Stimulated activated CD4-positive, alpha-beta T cell treated with anti-CD3 and anti-CD28 coated beads, Interleukin-2, amount 100 ng/mL, for 24 hours (primary cell): ENCODE results near the gene FAM156A.
"Not testable (repeated sequence)": the region's sequence is repeated elsewhere in the genome, so short reads cannot be mapped to it uniquely, and the experiment has no call there.

Experiments
- DNase-seq, 2 donors: peaks; one replicate each; pipeline ENCODE4 v3.0.0-alpha.2; 2020

FAM156A gene

DNA sequence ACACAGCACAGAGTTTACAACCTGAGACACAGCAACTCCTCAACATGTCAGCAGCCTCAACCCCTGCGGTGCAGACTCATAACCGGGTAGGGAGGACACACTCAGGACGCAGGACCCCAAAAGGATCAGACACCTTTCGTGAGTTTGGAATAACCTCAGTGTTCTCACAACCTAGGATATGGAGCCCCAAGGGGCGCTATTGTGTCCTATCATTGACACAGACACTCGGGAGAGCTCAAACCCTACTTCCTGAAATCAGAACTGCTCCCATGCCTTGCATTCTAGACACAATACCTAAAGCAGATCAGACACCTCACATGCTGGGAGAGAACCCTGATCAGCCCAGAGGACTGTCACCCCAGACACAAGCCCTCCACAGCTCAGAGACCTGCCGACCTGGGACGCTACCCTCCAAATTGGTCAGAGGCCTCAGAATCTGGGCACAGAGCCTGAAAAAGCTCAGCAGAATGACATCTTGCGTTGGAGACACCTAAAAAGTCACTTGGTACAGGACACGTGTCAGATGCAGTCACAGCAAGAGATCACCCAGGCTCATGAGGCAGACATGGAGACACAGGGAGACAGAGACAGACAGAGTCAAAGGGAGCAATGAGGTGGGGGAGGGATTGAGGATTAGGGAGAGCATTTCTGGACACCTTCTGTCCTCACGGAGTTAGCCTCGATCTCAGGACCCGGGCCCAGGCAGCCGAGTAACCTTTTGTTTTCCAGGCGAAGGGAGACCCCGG lies 8.8 kb upstream of the FAM156A start:
- DNase-seq: not testable (repeated sequence)

DNA sequence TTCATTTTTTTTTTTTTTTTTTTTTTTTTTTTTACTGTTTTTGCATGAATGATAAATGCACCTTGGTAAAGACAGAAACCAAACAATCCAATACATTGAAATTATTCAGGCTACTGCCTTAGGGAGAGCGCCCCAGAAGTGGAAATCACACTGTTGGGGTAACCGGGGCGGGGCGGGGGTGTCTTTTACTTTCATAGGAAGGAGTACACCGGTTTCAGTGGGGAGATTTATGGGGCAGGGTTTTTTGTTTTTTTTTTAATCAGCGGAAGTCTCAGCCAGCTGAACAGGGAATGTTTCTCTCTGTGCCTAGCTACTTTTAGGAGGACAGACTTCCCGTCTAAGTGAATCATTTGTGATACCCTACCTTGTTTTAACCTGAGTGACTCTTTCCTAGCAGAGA lies 643 bp upstream of the FAM156A start:
- not testable (repeated sequence) for DNase-seq

DNA sequence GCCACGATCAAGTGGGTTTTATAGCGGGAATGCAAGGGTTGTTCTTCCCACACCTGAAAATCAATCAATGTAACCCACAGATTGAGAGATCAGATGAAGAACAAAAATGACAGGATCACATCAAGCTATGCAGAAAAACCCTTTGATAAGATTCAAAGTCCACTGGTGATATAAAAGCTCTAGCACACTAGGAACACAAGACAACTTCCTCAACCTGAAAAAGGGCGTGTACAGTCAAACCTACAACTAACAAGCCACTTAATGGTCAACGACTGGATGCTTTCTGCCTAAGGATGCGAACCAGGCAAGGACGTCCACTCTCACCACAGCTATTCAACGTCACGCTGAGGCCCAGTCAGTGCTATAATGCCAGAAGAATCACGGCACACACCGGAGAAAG lies 8.4 kb downstream of the FAM156A start:
- not testable (repeated sequence) for DNase-seq

DNA sequence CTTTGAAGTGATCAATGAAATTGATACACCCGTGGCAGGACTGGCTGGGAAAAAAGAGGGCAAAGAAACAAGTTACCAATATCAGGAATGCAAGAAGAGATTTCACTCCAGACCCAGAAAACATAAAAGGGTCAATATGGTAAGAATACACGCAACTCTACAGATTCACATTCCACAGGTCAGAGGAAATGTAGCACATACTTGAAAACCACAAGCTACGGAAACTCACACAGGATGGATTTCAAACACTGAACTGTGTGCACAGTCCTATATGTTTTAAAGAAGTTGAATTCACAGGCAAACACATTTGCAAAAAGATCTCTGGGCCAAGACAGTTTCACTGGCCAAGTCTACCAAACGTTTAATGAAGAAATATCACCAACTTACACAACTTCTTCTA lies 9.0 kb downstream of the FAM156A start:
- DNase-seq: not testable (repeated sequence)

DNA sequence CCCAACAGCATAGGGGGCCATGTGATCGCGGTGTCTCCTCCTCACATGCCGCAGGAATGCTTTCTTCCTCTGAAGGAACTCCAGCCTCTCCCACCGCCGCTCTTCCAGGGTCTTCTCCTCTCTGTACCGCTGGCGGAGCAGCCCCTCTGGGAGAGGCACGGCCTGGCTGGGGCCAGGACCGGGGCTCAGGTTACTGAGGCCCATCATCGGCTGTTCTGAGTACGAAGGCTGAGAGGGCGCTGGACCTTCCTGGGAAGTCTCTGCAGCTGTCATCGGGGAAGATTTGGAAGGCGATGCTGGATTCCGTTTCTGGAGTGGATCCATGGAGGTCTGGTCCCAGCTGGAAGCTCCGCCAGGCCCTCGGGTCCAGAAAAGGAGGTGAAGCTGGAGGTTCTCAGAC lies 10.1 kb downstream of the FAM156A start:
- not testable (repeated sequence) for DNase-seq

DNA sequence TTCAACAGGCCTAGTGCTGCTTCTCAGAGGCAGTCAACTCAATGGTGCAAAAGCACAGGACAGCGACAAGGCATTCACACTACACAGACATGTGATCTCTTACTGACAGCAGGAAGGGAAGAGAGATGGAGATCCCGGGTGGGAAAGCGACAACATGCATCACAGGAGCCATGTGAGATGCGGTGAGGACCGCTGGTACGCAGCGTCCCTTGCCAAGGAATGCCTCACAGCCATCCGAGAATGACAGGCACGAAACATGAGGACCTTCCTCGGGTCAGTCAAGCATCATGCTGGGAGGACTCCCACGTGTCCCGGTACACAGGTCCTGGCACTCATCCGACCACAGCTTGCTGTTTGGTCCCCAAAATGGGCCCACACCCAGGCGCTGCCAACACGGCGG lies 10.8 kb downstream of the FAM156A start:
- not testable (repeated sequence) for DNase-seq

DNA sequence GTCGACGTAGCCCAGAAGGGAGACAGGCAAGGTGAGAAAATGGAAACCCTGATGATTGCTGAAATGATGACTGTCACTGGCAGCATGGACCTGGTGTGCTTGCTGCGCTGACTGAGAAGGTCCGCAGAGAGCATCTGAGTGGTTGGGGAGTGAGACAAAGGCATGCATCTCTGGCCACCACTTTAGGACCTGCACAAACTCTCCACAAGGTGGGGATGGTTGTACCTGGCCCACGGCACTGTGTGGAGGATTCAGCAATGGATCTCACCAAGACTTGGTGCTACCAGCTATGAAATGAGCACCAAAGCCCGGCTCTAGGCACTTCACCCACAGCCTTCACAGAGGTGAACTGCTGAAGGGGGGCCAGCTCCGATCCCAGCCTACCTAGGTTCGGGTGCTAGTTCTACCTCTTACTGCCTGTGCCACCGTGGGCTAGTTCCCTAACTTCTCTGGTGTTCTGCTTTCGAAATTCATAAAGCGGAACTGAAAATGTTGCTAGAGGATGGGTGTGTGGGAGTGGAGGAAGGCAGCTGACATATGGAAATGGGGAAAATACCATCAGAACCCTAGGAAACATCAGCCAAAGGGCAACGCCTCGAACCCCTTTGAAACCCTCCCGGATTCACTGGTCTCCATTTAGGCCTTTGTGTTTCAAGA lies 12.4 kb downstream of the FAM156A start:
- not testable (repeated sequence) for DNase-seq

DNA sequence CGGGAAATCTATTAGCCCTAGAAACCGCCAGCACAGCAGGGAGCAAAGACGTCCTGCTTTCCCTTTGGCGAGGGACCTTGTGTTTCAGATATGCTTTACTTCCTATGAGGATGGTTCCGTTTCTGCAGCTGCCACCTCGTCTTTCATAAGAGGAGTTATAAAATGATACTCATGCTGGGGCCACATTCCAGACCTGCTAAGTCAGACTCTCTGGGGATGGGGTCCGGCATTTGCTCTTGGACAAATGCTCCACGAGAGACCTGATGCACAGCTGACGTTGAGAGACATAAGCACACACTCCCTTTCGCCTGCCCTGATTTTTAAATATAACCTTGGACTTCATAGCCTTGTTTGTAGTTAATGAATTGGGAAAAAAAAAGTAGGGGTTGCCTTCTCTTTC lies 16.6 kb downstream of the FAM156A start:
- DNase-seq: not testable (repeated sequence)

DNA sequence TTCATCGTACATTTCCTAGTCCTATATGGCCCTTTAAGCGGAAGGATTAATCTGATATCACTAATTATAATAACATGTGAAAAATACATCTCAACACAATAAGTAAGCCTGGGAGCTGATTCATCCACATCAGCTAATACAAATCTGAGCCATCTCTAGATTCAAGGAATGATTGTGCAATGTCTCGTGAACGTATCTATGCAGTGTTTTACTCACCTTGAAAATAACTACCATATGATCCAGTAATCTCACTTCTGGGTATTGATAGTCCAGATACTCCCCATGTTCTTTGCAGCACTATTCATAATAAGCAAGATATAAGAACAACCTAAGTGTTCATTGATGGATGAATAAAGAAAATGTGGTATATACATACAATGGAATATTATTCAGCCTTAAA lies 17.6 kb downstream of the FAM156A start:
- DNase-seq: not testable (repeated sequence)

DNA sequence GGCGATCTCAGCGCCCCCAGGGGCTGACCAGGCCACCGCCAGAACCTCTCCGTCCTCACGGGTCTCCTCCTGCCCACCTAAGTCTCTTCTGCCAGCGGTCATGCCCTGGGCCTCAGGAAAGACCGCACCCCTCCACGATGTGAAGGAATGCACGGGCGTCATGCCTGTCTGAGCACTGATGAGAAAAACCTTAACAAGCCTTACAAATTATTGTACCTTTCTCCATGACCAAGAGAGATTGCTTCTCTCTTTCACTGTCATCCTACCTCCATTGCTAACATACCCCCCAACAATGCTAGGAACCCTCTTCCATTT lies 22.9 kb downstream of the FAM156A start:
- DNase-seq: not testable (repeated sequence)

DNA sequence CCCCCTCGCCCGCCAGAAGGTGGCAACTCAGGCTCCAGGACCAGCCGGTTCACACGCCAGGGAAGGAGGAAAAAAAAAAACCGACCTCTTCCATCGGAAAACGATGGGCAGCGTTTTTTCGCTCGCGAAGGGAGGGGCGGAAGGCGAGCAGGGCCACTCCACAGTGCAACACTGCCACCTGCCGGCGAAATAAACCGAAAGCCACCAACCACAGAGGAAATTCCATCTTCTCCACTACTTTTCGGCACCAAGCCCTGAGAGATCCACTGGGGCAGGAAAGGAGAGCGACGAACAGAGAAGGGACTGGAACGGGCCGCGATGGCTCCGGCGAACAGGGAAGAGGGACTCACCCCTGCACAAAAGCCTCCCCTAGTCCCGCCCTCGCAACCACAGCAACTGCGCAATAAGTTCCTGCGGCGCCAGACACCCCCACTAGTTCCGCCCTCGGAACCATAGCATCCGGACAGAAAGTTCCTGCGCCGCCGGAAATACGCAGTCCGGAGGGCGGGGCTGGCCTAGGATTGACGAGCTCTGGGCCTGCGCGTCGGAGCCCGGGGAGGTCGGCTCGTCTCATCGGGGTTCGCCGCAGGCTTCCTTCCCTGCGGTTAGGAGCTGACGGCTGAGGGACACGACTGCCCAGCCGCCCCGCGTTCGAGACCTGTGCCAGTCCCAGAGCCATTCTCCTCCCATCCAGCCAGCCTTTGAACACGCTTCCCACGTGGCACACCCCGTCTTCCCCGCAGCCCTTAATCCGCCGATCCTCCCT lies 23.4 kb downstream of the FAM156A start:
- peak; percentile 87 to 89 for DNase-seq

DNA sequence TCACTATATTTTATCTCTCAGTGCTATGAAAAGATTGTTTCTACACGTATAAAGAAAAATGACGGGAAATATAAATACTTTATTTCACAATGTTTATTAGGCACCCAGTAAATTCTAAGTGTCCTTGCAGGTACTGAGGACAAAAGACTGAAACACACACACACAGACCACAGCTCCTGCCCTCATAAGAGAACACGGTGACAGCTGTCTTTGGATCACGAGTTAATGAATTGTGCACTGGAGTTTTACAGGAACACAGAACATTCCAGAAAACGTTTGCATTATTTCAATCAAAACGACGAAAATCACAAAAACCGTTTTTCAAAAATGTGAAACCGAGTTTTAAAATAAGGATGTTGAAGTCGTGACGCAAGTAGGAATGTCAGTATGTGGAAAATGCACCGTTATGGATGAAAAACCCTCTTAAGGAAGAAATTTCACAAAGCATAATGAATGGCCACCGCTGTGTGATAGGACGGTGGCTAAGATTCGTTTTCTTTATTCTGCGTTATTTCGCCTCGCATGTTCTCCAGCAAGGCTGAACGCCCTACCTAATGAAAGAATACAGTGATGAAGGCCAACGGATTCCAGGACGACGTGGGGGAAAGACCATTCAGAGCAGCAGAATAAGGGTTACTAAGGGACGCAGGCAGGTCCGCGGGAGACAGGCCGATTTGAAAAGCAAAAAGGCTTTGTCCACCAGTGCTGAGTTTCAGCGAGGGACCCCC lies 24.2 kb downstream of the FAM156A start:
- no peak for DNase-seq

DNA sequence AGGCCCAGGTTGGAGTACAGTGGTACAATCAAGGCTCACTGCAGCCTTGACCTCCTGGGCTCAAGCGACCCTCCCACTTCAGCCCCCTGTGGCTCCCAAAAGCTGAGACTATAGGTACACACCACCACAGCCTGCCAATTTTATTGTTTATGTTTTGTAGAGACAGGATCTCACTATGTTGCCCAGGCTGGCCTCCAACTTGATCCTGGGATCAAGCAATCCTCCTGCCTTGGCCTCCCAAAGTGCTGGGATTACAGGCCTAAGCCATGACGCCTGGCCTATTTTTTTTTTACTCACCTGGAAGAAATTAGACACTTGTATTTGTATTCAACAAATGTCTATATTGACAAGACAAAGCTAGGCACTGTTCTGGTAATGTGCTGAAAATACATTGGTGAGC lies 25.1 kb downstream of the FAM156A start:
- DNase-seq: no peak

DNA sequence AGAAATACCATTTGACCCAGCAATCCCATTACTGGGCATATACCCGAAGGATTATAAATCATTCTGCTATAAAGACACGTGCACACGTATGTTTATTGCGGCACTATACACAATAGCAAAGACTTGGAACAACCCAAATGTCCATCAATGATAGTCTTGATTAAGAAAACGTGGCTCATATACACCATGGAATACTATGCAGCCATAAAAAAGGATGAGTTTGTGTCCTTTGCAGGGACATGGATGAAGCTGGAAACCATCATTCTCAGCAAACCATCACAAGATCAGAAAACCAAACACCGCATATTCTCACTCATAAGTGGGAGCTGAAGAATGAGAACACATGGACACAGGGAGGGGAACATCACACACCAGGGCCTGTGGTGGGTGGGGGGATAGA lies 28.1 kb downstream of the FAM156A start:
- not testable (repeated sequence) for DNase-seq

DNA sequence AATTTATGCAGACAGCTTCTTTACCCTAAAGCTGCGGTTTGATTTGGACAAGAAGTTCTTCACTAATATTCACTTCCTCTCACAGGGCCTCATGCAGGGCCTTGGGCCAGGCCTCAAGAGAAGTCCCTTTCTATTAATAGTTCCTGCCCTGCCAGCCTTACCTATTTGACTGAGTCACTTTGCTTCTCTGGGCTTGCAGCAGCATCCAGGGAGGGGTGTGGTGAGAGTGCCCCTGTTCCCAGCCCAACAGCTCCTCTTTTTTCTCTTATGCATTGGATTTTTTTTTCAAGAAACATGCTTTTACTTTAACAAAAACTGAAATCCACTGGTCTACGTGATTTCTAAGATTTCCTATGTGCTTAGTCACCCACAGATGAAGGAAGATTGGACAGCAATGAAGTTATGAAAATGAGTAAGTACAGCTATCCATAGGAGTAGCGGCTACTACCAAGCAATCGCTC lies 34.5 kb downstream of the FAM156A start:
- no peak for DNase-seq

DNA sequence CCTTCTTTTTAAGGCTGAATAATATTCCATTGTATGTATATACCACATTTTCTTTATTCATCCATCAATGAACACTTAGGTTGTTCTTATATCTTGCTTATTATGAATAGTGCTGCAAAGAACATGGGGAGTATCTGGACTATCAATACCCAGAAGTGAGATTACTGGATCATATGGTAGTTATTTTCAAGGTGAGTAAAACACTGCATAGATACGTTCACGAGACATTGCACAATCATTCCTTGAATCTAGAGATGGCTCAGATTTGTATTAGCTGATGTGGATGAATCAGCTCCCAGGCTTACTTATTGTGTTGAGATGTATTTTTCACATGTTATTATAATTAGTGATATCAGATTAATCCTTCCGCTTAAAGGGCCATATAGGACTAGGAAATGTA lies 43.6 kb downstream of the FAM156A start:
- not testable (repeated sequence) for DNase-seq

DNA sequence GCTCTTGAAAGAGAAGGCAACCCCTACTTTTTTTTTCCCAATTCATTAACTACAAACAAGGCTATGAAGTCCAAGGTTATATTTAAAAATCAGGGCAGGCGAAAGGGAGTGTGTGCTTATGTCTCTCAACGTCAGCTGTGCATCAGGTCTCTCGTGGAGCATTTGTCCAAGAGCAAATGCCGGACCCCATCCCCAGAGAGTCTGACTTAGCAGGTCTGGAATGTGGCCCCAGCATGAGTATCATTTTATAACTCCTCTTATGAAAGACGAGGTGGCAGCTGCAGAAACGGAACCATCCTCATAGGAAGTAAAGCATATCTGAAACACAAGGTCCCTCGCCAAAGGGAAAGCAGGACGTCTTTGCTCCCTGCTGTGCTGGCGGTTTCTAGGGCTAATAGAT lies 44.6 kb downstream of the FAM156A start:
- not testable (repeated sequence) for DNase-seq

DNA sequence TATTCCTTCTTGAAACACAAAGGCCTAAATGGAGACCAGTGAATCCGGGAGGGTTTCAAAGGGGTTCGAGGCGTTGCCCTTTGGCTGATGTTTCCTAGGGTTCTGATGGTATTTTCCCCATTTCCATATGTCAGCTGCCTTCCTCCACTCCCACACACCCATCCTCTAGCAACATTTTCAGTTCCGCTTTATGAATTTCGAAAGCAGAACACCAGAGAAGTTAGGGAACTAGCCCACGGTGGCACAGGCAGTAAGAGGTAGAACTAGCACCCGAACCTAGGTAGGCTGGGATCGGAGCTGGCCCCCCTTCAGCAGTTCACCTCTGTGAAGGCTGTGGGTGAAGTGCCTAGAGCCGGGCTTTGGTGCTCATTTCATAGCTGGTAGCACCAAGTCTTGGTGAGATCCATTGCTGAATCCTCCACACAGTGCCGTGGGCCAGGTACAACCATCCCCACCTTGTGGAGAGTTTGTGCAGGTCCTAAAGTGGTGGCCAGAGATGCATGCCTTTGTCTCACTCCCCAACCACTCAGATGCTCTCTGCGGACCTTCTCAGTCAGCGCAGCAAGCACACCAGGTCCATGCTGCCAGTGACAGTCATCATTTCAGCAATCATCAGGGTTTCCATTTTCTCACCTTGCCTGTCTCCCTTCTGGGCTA lies 48.9 kb downstream of the FAM156A start:
- not testable (repeated sequence) for DNase-seq

DNA sequence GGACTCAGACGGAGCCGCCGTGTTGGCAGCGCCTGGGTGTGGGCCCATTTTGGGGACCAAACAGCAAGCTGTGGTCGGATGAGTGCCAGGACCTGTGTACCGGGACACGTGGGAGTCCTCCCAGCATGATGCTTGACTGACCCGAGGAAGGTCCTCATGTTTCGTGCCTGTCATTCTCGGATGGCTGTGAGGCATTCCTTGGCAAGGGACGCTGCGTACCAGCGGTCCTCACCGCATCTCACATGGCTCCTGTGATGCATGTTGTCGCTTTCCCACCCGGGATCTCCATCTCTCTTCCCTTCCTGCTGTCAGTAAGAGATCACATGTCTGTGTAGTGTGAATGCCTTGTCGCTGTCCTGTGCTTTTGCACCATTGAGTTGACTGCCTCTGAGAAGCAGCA lies 50.4 kb downstream of the FAM156A start:
- not testable (repeated sequence) for DNase-seq

DNA sequence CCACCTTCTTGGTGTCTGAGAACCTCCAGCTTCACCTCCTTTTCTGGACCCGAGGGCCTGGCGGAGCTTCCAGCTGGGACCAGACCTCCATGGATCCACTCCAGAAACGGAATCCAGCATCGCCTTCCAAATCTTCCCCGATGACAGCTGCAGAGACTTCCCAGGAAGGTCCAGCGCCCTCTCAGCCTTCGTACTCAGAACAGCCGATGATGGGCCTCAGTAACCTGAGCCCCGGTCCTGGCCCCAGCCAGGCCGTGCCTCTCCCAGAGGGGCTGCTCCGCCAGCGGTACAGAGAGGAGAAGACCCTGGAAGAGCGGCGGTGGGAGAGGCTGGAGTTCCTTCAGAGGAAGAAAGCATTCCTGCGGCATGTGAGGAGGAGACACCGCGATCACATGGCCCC lies 51.2 kb downstream of the FAM156A start:
- not testable (repeated sequence) for DNase-seq

DNA sequence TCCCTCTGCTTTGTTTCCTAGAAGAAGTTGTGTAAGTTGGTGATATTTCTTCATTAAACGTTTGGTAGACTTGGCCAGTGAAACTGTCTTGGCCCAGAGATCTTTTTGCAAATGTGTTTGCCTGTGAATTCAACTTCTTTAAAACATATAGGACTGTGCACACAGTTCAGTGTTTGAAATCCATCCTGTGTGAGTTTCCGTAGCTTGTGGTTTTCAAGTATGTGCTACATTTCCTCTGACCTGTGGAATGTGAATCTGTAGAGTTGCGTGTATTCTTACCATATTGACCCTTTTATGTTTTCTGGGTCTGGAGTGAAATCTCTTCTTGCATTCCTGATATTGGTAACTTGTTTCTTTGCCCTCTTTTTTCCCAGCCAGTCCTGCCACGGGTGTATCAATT lies 52.2 kb downstream of the FAM156A start:
- not testable (repeated sequence) for DNase-seq

DNA sequence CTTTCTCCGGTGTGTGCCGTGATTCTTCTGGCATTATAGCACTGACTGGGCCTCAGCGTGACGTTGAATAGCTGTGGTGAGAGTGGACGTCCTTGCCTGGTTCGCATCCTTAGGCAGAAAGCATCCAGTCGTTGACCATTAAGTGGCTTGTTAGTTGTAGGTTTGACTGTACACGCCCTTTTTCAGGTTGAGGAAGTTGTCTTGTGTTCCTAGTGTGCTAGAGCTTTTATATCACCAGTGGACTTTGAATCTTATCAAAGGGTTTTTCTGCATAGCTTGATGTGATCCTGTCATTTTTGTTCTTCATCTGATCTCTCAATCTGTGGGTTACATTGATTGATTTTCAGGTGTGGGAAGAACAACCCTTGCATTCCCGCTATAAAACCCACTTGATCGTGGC lies 52.8 kb downstream of the FAM156A start:
- not testable (repeated sequence) for DNase-seq
